Smooth muscle cell (in vitro differentiated cells): Measurements from ENCODE around the gene OS9. TPM values are rescaled to one million over a fixed set of nuclear protein-coding genes. Genes with fewer than 3 reads are reported as not detected.
A peak's percentile ranks its signal among the peaks of the same experiment; 100 is the strongest.

Experiments
- DNase-seq: peaks from one replicate; lab custom pipeline; 2025; ENCODE audit not compliant: unreplicated experiment; lab: John Stamatoyannopoulos, UW
- H2AFZ ChIP-seq: fragments of 200-600 bp; sonication (generic); 2 replicates; pipeline ENCODE4 v1.6.0; 2016; ENCODE audit warnings: antibody characterized with exemption, low read depth, mild to moderate bottlenecking
- H3F3A ChIP-seq: fragments of 200-600 bp; sonication (generic); 2 replicates; pipeline ENCODE4 v1.6.0; 2017; ENCODE audit warnings: antibody characterized with exemption, low read depth
- H3K27ac ChIP-seq: fragments of 200-600 bp; sonication (generic); 2 replicates; pipeline ENCODE4 v1.5.1; 2016; ENCODE audit warnings: low read depth, mild to moderate bottlenecking
- H3K27me3 ChIP-seq: fragments of 200-600 bp; sonication (generic); 2 replicates; pipeline ENCODE4 v1.6.1; 2016; ENCODE audit warnings: low read depth, mild to moderate bottlenecking
- H3K36me3 ChIP-seq: fragments of 200-600 bp; sonication (generic); 2 replicates; pipeline ENCODE4 v1.5.1; 2016; ENCODE audit warnings: low read depth
- H3K4me1 ChIP-seq: fragments of 200-600 bp; sonication (generic); 2 replicates; pipeline ENCODE4 v1.5.1; 2016; ENCODE audit warnings: low read depth
- H3K4me2 ChIP-seq: fragments of 200-600 bp; sonication (generic); 2 replicates; pipeline ENCODE4 v1.6.0; 2016; ENCODE audit warnings: mild to moderate bottlenecking
- H3K4me3 ChIP-seq: fragments of 200-600 bp; sonication (generic); 2 replicates; pipeline ENCODE4 v1.5.1; 2016; ENCODE audit warnings: mild to moderate bottlenecking
- H3K79me2 ChIP-seq: fragments of 200-600 bp; sonication (generic); 2 replicates; pipeline ENCODE4 v1.6.0; 2016; ENCODE audit warnings: low read depth, mild to moderate bottlenecking
- H3K9ac ChIP-seq: fragments of 200-600 bp; sonication (generic); 2 replicates; pipeline ENCODE4 v1.6.0; 2016; ENCODE audit warnings: low read depth
- H3K9me3 ChIP-seq: fragments of 200-600 bp; sonication (generic); replicated peaks from 2 replicates; pipeline ENCODE4 v1.5.1; 2016; ENCODE audit warnings: low read depth
- H4K20me1 ChIP-seq: fragments of 200-600 bp; sonication (generic); 2 replicates; pipeline ENCODE4 v1.6.0; 2016; ENCODE audit warnings: low read depth
- WGBS: methylation state at CpG from one replicate; pipeline ENCODE4 v1.1.7; 2016; ENCODE audit warnings: low lambda C conversion rate; 5-methylcytosine and 5-hydroxymethylcytosine counted together
- polyA plus RNA-seq: library from polyadenylated mRNA; unstranded; fragments of >200 nt; fragmentation: Nextera tagmentation; extraction: Ambion mirVana; gene quantifications from 2 replicates; pipeline ENCODE4 v1.2.1, GENCODE V29; 2016
- total RNA-seq: library from RNA; depleted of rRNA; stranded (reverse); fragments of >200 nt; gene quantifications from 2 replicates; pipeline ENCODE4 v1.2.3, GENCODE V29; 2014
- TF ChIP-seq, protein P1 (sequence below): fragments of 200-600 bp; sonication (generic); IDR thresholded peaks from 2 replicates; pipeline ENCODE4 v1.5.1; 2017; ENCODE audit warnings: borderline replicate concordance, mild to moderate bottlenecking, antibody characterized with exemption; ENCODE audit not compliant: insufficient read depth, poor library complexity, severe bottlenecking

Gene OS9
- total and polyA plus RNA-seq, 2 experiments from 2014 or later = 179 to 236 TPM

GRCh38 chr12:57750561-57751431 lies 56.9 kb downstream of the OS9 start:
- H4K20me1 ChIP-seq = no peaks in the 10 kb centered on the region
- peak overlapping the region; percentile 93 for H3K9ac ChIP-seq
- H3K36me3 ChIP-seq = no peaks in the 10 kb centered on the region
- WGBS = 96% methylated on average over 15 of the region's 15 CpGs
- H3K4me3 ChIP-seq = peak overlapping the region; percentile 62
- H3K9me3 ChIP-seq = no peaks in the 10 kb centered on the region
- peak overlapping the region; percentile 91 for H3K27ac ChIP-seq
- peak overlapping the region; percentile 92 for H3K4me2 ChIP-seq
- H2AFZ ChIP-seq = no peak overlapping the region
- H3K79me2 ChIP-seq = peaks cover 23% of the 10 kb centered on the region
- peaks cover 19% of the 10 kb centered on the region for H3F3A ChIP-seq
- no peak for DNase-seq
- H3K4me1 ChIP-seq = peaks cover 19% of the 10 kb centered on the region
- TF ChIP-seq, protein P1, sequence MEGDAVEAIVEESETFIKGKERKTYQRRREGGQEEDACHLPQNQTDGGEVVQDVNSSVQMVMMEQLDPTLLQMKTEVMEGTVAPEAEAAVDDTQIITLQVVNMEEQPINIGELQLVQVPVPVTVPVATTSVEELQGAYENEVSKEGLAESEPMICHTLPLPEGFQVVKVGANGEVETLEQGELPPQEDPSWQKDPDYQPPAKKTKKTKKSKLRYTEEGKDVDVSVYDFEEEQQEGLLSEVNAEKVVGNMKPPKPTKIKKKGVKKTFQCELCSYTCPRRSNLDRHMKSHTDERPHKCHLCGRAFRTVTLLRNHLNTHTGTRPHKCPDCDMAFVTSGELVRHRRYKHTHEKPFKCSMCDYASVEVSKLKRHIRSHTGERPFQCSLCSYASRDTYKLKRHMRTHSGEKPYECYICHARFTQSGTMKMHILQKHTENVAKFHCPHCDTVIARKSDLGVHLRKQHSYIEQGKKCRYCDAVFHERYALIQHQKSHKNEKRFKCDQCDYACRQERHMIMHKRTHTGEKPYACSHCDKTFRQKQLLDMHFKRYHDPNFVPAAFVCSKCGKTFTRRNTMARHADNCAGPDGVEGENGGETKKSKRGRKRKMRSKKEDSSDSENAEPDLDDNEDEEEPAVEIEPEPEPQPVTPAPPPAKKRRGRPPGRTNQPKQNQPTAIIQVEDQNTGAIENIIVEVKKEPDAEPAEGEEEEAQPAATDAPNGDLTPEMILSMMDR = no peak
- peaks cover 15% of the 10 kb centered on the region for H3K27me3 ChIP-seq

- TF ChIP-seq, protein P1 = no peak
- Histone ChIP-seq H2AFZ (no peak overlapping the region), H3K4me3 (peak overlapping the region; percentile 62), H4K20me1 (no peaks in the 10 kb centered on the region), H3K4me1 (peaks cover 21% of the 10 kb centered on the region), H3F3A (peaks cover 13% of the 10 kb centered on the region), H3K4me2 (peak overlapping the region; percentile 92), H3K27ac (peak overlapping the region; percentile 91), H3K79me2 (peaks cover 23% of the 10 kb centered on the region), H3K27me3 (peaks cover 21% of the 10 kb centered on the region), H3K9me3 (no peaks in the 10 kb centered on the region), H3K36me3 (no peaks in the 10 kb centered on the region), H3K9ac (peak overlapping the region; percentile 93)
- WGBS = 25% methylated on average over 8 of the region's 8 CpGs
- no peak for DNase-seq
These were observed 57.5 kb downstream of the OS9 start for GRCh38 chr12:57751432-57751787.

- H3K4me2 ChIP-seq = peak within 1 kb of the TSS; percentile 92
- H3K4me3 ChIP-seq = peak within 1 kb of the TSS; percentile 62
- H2AFZ ChIP-seq = peak within 1 kb of the TSS; percentile 23
- H3K9ac ChIP-seq = peak within 1 kb of the TSS; percentile 93
- 2% methylated on average over 47 of the region's 58 CpGs for WGBS
- H4K20me1 ChIP-seq = no peaks in the 10 kb centered on the region
- peak within 1 kb of the TSS; percentile 91 for H3K27ac ChIP-seq
- peaks cover 27% of the 10 kb centered on the region for H3K27me3 ChIP-seq
- H3K9me3 ChIP-seq = no peaks in the 10 kb centered on the region
- DNase-seq = peak; percentile 95
- peaks cover 23% of the 10 kb centered on the region for H3K4me1 ChIP-seq
- H3K79me2 ChIP-seq = peaks cover 23% of the 10 kb centered on the region
- H3K36me3 ChIP-seq = no peaks in the 10 kb centered on the region
- TF ChIP-seq, protein P1 = no peak
- H3F3A ChIP-seq = peaks cover 10% of the 10 kb centered on the region
These were observed 58.1 kb downstream of the OS9 start, which contains the start of gene CDK4 for GRCh38 chr12:57751788-57752667. TSS of gene CDK4 (minus strand) at chr12:57752310. CDS start at chr12:57751717, 593 bp downstream.
